Activated T-helper 1 cell treated with Interleukin-2 at 50 U/mL for 16 hours (primary cell): ENCODE results near the gene LRRC61.

Experiments
- DNase-seq: peaks from one replicate; pipeline ENCODE4 v3.0.0-alpha.2; 2020; ENCODE audit warnings: low read depth

The LRRC61 gene

GRCh38 chr7:150332852-150333635, 9.9 kb downstream of the LRRC61 start:
- DNase-seq = no peak

GRCh38 chr7:150333659-150334058, 10.5 kb downstream of the LRRC61 start:
- no peak for DNase-seq

- DNase-seq = no peak
These were observed 11.0 kb downstream of the LRRC61 start for GRCh38 chr7:150334108-150334507.

GRCh38 chr7:150335108-150335773, 12.1 kb downstream of the LRRC61 start:
- DNase-seq = no peak

GRCh38 chr7:150335774-150336112, 12.6 kb downstream of the LRRC61 start:
- DNase-seq = no peak

GRCh38 chr7:150336746-150337145, 13.6 kb downstream of the LRRC61 start:
- DNase-seq = no peak

- no peak for DNase-seq
These were observed 14.0 kb downstream of the LRRC61 start for GRCh38 chr7:150337179-150337578.

GRCh38 chr7:150337659-150338081, 14.5 kb downstream of the LRRC61 start:
- DNase-seq = no peak

GRCh38 chr7:150338166-150338829, 15.1 kb downstream of the LRRC61 start:
- no peak for DNase-seq

GRCh38 chr7:150339409-150339809, 16.3 kb downstream of the LRRC61 start:
- DNase-seq = no peak

- DNase-seq = no peak
These were observed 17.0 kb downstream of the LRRC61 start for GRCh38 chr7:150340024-150340749.

- DNase-seq = no peak
These were observed 17.7 kb downstream of the LRRC61 start for GRCh38 chr7:150340875-150341262.

- no peak for DNase-seq
These were observed 18.3 kb downstream of the LRRC61 start, which contains the start of gene RARRES2 for GRCh38 chr7:150341263-150342120. TSS of gene RARRES2 (minus strand) at chr7:150341629. CDS start at chr7:150340609, 1,020 bp downstream.

GRCh38 chr7:150342121-150342408, 18.9 kb downstream of the LRRC61 start:
- DNase-seq = no peak

- DNase-seq = no peak
These were observed 20.1 kb downstream of the LRRC61 start for GRCh38 chr7:150343225-150343624.

GRCh38 chr7:150344299-150344698, 21.1 kb downstream of the LRRC61 start:
- DNase-seq = no peak

- no peak for DNase-seq
These were observed 21.9 kb downstream of the LRRC61 start for GRCh38 chr7:150345012-150345411.

- DNase-seq = no peak
These were observed 23.8 kb downstream of the LRRC61 start for GRCh38 chr7:150346922-150347321.

- DNase-seq = no peak
These were observed 28.5 kb downstream of the LRRC61 start for GRCh38 chr7:150351587-150352194.

- DNase-seq = no peak
These were observed 32.5 kb downstream of the LRRC61 start for GRCh38 chr7:150355666-150356059.

- no peak for DNase-seq
These were observed 33.2 kb downstream of the LRRC61 start for GRCh38 chr7:150356265-150356897.
